ENCODE measurements around the gene PSMB4. TPM values are rescaled to one million over a fixed set of nuclear protein-coding genes. Genes with fewer than 3 reads are reported as not detected.
"Not testable (repeated sequence)": the region's sequence is repeated elsewhere in the genome, so short reads cannot be mapped to it uniquely, and the experiment has no call there.

PSMB4 gene
- total RNA-seq: 100 to 1,000 TPM; 221 to 283 (median 232) TPM
- total RNA-seq (2013): 244 TPM
- 134 to 519 (median 190) reads per million in 29 experiments for total RNA-seq

GRCh38 chr1:151399324-151400171 is at the start of gene PSMB4:
Gene PSMB4 (plus strand): TSS chr1:151399573. CDS start chr1:151399588, 15 bp downstream.
- peak; percentile 93 to 95 (median 94) for ATAC-seq (replicated peaks in 1 of 4)
- WGBS (ENCODE audit: insufficient coverage): under 1% methylated on average over 50 of the region's 63 CpGs
- H3K27ac ChIP-seq (ENCODE audit: low read length): peak within 1 kb of the TSS; percentile 94
- POLR2A ChIA-PET: interaction anchor here (0.6 to 1.3 kb wide), 7 partner anchors 60 to 440 kb away, joined by 3 to 8 read pairs (median 4); partner anchors contain the start of gene PI4KB (in 1 of the 2)
- no peaks in the 10 kb centered on the region for H3K9me3 ChIP-seq
- peak within 1 kb of the TSS; percentile 70 to 72 for H3K4me3 ChIP-seq (ENCODE audit: control insufficient read depth in 1 of 2, extremely low read depth in 1 of 2, low read length in 1 of 2)
- H3K36me3 ChIP-seq (ENCODE audit: control insufficient read depth in 2 of 2, extremely low read depth in 1 of 2, insufficient read depth in 1 of 2, low read length in 1 of 2): peaks cover 9 to 33% of the 10 kb centered on the region in 2 donors
- CTCF ChIA-PET: interaction anchor here (0.7 to 1.7 kb wide), 7 partner anchors 54 to 425 kb away, joined by 3 to 5 read pairs (median 3); partner anchors contain the start of genes CERS2 (in 1 of the 2) and PI4KB (in 1 of the 2)
- Mint-ChIP-seq H3K4me3 (peak within 1 kb of the TSS; percentile 89 to 100 (median 97)), H3K4me1 (peaks cover 28 to 32% (median 32%) of the 10 kb centered on the region in 3 donors), H3K27ac (peak within 1 kb of the TSS; percentile 95 to 98), H3K27me3 (no peaks in the 10 kb centered on the region), H3K36me3 (peaks cover 36% of the 10 kb centered on the region), H3K9me3 (no peaks in the 10 kb centered on the region)
- H3K27me3 ChIP-seq (replicated peaks in 1 of 2; ENCODE audit: control insufficient read depth in 2 of 2, extremely low read depth in 1 of 2, insufficient read depth in 2 of 2, low read length in 1 of 2): no peaks in the 10 kb centered on the region
- peaks cover 13 to 17% of the 10 kb centered on the region in 2 experiments for H3K4me1 ChIP-seq (ENCODE audit: control insufficient read depth in 1 of 2, extremely low read depth in 1 of 2, insufficient read depth in 2 of 2, low read length in 2 of 2)
- peak; percentile 59 to 95 (median 81) for DNase-seq

DNA sequence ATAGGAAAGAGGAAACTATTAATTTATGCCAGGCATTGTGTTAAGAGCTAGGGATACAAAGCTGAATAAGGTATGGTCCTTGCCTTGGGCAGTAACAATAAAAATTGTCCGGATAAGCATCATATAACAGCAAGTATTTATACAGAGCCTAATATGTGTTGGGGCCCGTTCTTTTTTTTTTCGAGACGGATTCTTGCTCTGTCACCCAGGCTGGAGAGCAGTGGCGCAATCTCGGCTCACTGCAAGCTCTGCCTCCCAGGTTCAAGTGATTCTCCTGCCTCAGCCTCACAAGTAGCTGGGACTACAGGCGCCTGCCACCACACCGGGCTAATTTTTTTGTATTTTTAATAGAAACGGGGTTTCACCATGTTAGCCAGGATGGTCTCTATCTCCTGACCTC is 49.0 kb upstream of the PSMB4 start:
- not testable (repeated sequence) for H3K4me3 ChIP-seq (ENCODE audit: control insufficient read depth in 1 of 2, extremely low read depth in 1 of 2, low read length in 1 of 2); DNase-seq; ATAC-seq (replicated peaks in 1 of 4); H3K27me3 ChIP-seq (replicated peaks in 1 of 2; ENCODE audit: control insufficient read depth in 2 of 2, extremely low read depth in 1 of 2, insufficient read depth in 2 of 2, low read length in 1 of 2); H3K36me3 ChIP-seq (ENCODE audit: control insufficient read depth in 2 of 2, extremely low read depth in 1 of 2, insufficient read depth in 1 of 2, low read length in 1 of 2); H3K4me3 Mint-ChIP-seq; H3K36me3 Mint-ChIP-seq; H3K27me3 Mint-ChIP-seq; H3K27ac ChIP-seq (ENCODE audit: low read length); H3K27ac Mint-ChIP-seq; H3K9me3 Mint-ChIP-seq; H3K9me3 ChIP-seq
- ChIA-PET CTCF (interaction anchor here (0.6 to 1.1 kb wide), 3 partner anchors 9 to 342 kb away, joined by 4 to 8 read pairs (median 4); no protein-coding TSS in a partner anchor), POLR2A (interaction anchor here (0.5 to 0.6 kb wide), 2 partner anchors 46 to 58 kb away, joined by 4 to 5 read pairs; no protein-coding TSS in a partner anchor)
- H3K4me1 Mint-ChIP-seq: peaks cover 25 to 27% (median 26%) of the 10 kb centered on the region in 3 donors
- no CpG with 5 or more reads among the region's 9 CpGs for WGBS (ENCODE audit: insufficient coverage)
- H3K4me1 ChIP-seq (ENCODE audit: control insufficient read depth in 1 of 2, extremely low read depth in 1 of 2, insufficient read depth in 2 of 2, low read length in 2 of 2): peaks cover 10 to 20% of the 10 kb centered on the region in 2 experiments

GRCh38 chr1:151352021-151352718 is 47.2 kb upstream of the PSMB4 start:
- CTCF ChIA-PET: interaction anchor here in 1 of 2 donors (0.5 kb wide), 1 partner anchor 77 kb away, joined by 3 read pairs; no protein-coding TSS in a partner anchor
- 96% methylated on average over 2 of the region's 6 CpGs for WGBS (ENCODE audit: insufficient coverage)
- Mint-ChIP-seq H3K9me3 (no peaks in the 10 kb centered on the region), H3K27me3 (no peaks in the 10 kb centered on the region), H3K27ac (no peak overlapping the region), H3K36me3 (no peaks in the 10 kb centered on the region), H3K4me3 (no peak overlapping the region), H3K4me1 (peaks cover 8 to 11% (median 10%) of the 10 kb centered on the region in 3 donors)
- DNase-seq (no peak), ATAC-seq (replicated peaks in 1 of 4) (no peak)
- Histone ChIP-seq H3K27me3 (replicated peaks in 1 of 2; ENCODE audit: control insufficient read depth in 2 of 2, extremely low read depth in 1 of 2, insufficient read depth in 2 of 2, low read length in 1 of 2) (no peaks in the 10 kb centered on the region), H3K4me1 (ENCODE audit: control insufficient read depth in 1 of 2, extremely low read depth in 1 of 2, insufficient read depth in 2 of 2, low read length in 2 of 2) (peaks cover 7 to 8% of the 10 kb centered on the region in 2 experiments), H3K9me3 (no peaks in the 10 kb centered on the region), H3K36me3 (ENCODE audit: control insufficient read depth in 2 of 2, extremely low read depth in 1 of 2, insufficient read depth in 1 of 2, low read length in 1 of 2) (no peaks in the 10 kb centered on the region), H3K27ac (ENCODE audit: low read length) (no peak overlapping the region), H3K4me3 (ENCODE audit: control insufficient read depth in 1 of 2, extremely low read depth in 1 of 2, low read length in 1 of 2) (no peak overlapping the region)
- POLR2A ChIA-PET: interaction anchor here (0.5 to 0.6 kb wide), 4 partner anchors 8 to 163 kb away, joined by 3 to 12 read pairs (median 6); no protein-coding TSS in a partner anchor

- no peak overlapping the region for H3K4me3 ChIP-seq (ENCODE audit: control insufficient read depth in 1 of 2, extremely low read depth in 1 of 2, low read length in 1 of 2)
- Mint-ChIP-seq H3K27me3 (no peaks in the 10 kb centered on the region), H3K36me3 (no peaks in the 10 kb centered on the region), H3K27ac (no peak overlapping the region), H3K4me3 (no peak overlapping the region), H3K4me1 (no peaks in the 10 kb centered on the region), H3K9me3 (peaks cover 0 to 1% (median 0%) of the 10 kb centered on the region in 3 donors)
- ATAC-seq (replicated peaks in 1 of 4): no peak
- no peak for DNase-seq
- ChIA-PET CTCF (interaction anchor here in 1 of 2 donors (0.8 kb wide), 1 partner anchor 28 kb away, joined by 3 read pairs; no protein-coding TSS in a partner anchor), POLR2A (interaction anchor here in 1 of 2 donors (0.6 kb wide), 1 partner anchor 270 kb away, joined by 3 read pairs; no protein-coding TSS in a partner anchor)
- no peaks in the 10 kb centered on the region for H3K27me3 ChIP-seq (replicated peaks in 1 of 2; ENCODE audit: control insufficient read depth in 2 of 2, extremely low read depth in 1 of 2, insufficient read depth in 2 of 2, low read length in 1 of 2)
- no peaks in the 10 kb centered on the region for H3K9me3 ChIP-seq
- WGBS (ENCODE audit: insufficient coverage): 80% methylated on average over 1 of the region's 2 CpGs
- no peaks in the 10 kb centered on the region for H3K4me1 ChIP-seq (ENCODE audit: control insufficient read depth in 1 of 2, extremely low read depth in 1 of 2, insufficient read depth in 2 of 2, low read length in 2 of 2)
- H3K27ac ChIP-seq (ENCODE audit: low read length): no peak overlapping the region
- no peaks in the 10 kb centered on the region for H3K36me3 ChIP-seq (ENCODE audit: control insufficient read depth in 2 of 2, extremely low read depth in 1 of 2, insufficient read depth in 1 of 2, low read length in 1 of 2)
Measured at GRCh38 chr1:151356696-151357095, 42.7 kb upstream of the PSMB4 start.

- H3K4me1 Mint-ChIP-seq: no peaks in the 10 kb centered on the region
- peaks cover 0 to 19% (median 0%) of the 10 kb centered on the region in 3 donors for H3K9me3 Mint-ChIP-seq
- no peak overlapping the region for H3K4me3 Mint-ChIP-seq
- H3K27ac Mint-ChIP-seq: no peak overlapping the region
- H3K36me3 Mint-ChIP-seq: peaks cover 3% of the 10 kb centered on the region
- Histone ChIP-seq H3K4me1 (ENCODE audit: control insufficient read depth in 1 of 2, extremely low read depth in 1 of 2, insufficient read depth in 2 of 2, low read length in 2 of 2) (no peaks in the 10 kb centered on the region), H3K36me3 (ENCODE audit: control insufficient read depth in 2 of 2, extremely low read depth in 1 of 2, insufficient read depth in 1 of 2, low read length in 1 of 2) (no peaks in the 10 kb centered on the region), H3K9me3 (no peaks in the 10 kb centered on the region), H3K4me3 (ENCODE audit: control insufficient read depth in 1 of 2, extremely low read depth in 1 of 2, low read length in 1 of 2) (no peak overlapping the region), H3K27me3 (replicated peaks in 1 of 2; ENCODE audit: control insufficient read depth in 2 of 2, extremely low read depth in 1 of 2, insufficient read depth in 2 of 2, low read length in 1 of 2) (peaks cover 0 to 14% of the 10 kb centered on the region in 2 experiments), H3K27ac (ENCODE audit: low read length) (no peak overlapping the region)
- CTCF ChIA-PET: no interaction called here
- H3K27me3 Mint-ChIP-seq: no peaks in the 10 kb centered on the region
- ATAC-seq (replicated peaks in 1 of 4) (no peak), DNase-seq (no peak)
- POLR2A ChIA-PET: no interaction called here
Measured at GRCh38 chr1:151361883-151362282, 37.5 kb upstream of the PSMB4 start.
